ENCODE results near the gene IFT43.

DNA sequence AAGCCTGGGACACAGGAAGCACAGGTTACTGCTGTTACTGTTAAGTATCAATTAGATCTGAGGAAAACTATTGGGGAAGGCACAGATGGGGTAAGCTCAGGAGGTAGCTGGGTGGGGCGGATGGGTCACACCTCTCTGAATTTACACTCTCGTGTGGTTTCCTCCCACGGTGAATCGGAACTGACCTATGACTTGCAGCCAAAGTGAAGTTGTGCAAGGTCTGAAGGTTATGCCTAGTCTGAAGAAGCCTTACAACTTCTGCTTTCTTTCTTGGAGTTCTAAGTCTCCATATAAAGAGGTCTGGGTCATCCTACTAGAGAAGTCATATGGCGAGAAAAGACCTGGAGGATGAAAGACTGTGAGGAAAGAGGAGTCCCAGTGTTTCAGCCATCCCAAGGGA, 140.5 kb downstream of the IFT43 start:
- no peak for TF ChIP-seq CTCF (IDR thresholded peaks at IDR 0.05)
- TF ChIP-seq, protein P1, sequence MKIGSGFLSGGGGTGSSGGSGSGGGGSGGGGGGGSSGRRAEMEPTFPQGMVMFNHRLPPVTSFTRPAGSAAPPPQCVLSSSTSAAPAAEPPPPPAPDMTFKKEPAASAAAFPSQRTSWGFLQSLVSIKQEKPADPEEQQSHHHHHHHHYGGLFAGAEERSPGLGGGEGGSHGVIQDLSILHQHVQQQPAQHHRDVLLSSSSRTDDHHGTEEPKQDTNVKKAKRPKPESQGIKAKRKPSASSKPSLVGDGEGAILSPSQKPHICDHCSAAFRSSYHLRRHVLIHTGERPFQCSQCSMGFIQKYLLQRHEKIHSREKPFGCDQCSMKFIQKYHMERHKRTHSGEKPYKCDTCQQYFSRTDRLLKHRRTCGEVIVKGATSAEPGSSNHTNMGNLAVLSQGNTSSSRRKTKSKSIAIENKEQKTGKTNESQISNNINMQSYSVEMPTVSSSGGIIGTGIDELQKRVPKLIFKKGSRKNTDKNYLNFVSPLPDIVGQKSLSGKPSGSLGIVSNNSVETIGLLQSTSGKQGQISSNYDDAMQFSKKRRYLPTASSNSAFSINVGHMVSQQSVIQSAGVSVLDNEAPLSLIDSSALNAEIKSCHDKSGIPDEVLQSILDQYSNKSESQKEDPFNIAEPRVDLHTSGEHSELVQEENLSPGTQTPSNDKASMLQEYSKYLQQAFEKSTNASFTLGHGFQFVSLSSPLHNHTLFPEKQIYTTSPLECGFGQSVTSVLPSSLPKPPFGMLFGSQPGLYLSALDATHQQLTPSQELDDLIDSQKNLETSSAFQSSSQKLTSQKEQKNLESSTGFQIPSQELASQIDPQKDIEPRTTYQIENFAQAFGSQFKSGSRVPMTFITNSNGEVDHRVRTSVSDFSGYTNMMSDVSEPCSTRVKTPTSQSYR (CRISPR knock-in tag; IDR thresholded peaks at IDR 0.05): no peak
- no peak for TF ChIP-seq JUN (CRISPR knock-in tag; IDR thresholded peaks at IDR 0.05)
- no peak for TF ChIP-seq GABPB1 (CRISPR knock-in tag; IDR thresholded peaks at IDR 0.05)
- TF ChIP-seq, protein P2, sequence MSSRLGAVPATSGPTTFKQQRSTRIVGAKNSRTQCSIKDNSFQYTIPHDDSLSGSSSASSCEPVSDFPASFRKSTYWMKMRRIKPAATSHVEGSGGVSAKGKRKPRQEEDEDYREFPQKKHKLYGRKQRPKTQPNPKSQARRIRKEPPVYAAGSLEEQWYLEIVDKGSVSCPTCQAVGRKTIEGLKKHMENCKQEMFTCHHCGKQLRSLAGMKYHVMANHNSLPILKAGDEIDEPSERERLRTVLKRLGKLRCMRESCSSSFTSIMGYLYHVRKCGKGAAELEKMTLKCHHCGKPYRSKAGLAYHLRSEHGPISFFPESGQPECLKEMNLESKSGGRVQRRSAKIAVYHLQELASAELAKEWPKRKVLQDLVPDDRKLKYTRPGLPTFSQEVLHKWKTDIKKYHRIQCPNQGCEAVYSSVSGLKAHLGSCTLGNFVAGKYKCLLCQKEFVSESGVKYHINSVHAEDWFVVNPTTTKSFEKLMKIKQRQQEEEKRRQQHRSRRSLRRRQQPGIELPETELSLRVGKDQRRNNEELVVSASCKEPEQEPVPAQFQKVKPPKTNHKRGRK (CRISPR knock-in tag; IDR thresholded peaks at IDR 0.05; ENCODE audit: borderline replicate concordance): no peak
- no peak for TF ChIP-seq ZBTB21 (CRISPR knock-in tag; IDR thresholded peaks at IDR 0.05; ENCODE audit: borderline replicate concordance)
